ENCODE results near the gene PARD6B. TPM values are rescaled to one million over a fixed set of nuclear protein-coding genes. Genes with fewer than 3 reads are reported as not detected.

Gene PARD6B
- total and polyA plus RNA-seq, 2 of the 13 experiments (the other 11 are each of a cell fraction or from before 2014, with no cell fraction given) = 6.9 to 22.2 TPM

GRCh38 chr20:50712771-50713656, 18.4 kb upstream of the PARD6B start (continued):
- TF ChIP-seq NFKB2 (CRISPR knock-in tag; IDR thresholded peaks at IDR 0.05; ENCODE audit: borderline replicate concordance) (0 out of 2 replicates have a peak, but pooled peaks have one; percentile 21), ZBTB25 (CRISPR knock-in tag; IDR thresholded peaks at IDR 0.05) (no peak), FOXK1 (CRISPR knock-in tag; IDR thresholded peaks at IDR 0.05; ENCODE audit: borderline replicate concordance, low read depth) (no peak), ZNF574 (CRISPR knock-in tag; IDR thresholded peaks at IDR 0.05) (0 out of 2 replicates have a peak, but pooled peaks have one; percentile 2), GABPB1 (CRISPR knock-in tag; IDR thresholded peaks at IDR 0.05) (no peak), ZNF317 (CRISPR knock-in tag; IDR thresholded peaks at IDR 0.05) (no peak), KLF6 (CRISPR knock-in tag; IDR thresholded peaks at IDR 0.05) (no peak)

Data from HepG2 (cell line).